B cell (primary cell): ENCODE data around the gene EVL. TPM values are rescaled to one million over a fixed set of nuclear protein-coding genes. Genes with fewer than 3 reads are reported as not detected.
A peak's percentile ranks its signal among the peaks of the same experiment; 100 is the strongest.

Experiments
- ATAC-seq: fragments of 200-7000 bp; cut with Tn5 transposase; one replicate; pipeline ENCODE4 v1.10.0; 2021; ENCODE audit warnings: low read depth, mild to moderate bottlenecking, moderate number of reproducible peaks, moderate library complexity
- CTCF ChIA-PET: fragments of 350-600 bp; sonication (Branson Sonifier 250); formaldehyde crosslinking; loops from one replicate; lab custom pipeline; 2021; ENCODE audit warnings: antibody characterized with exemption, inconsistent platforms; lab: Charles Lee
- POLR2A ChIA-PET: fragments of 350-600 bp; sonication (Branson Sonifier 250); formaldehyde crosslinking; loops from one replicate; lab custom pipeline; 2021; ENCODE audit warnings: antibody characterized with exemption; lab: Charles Lee
- DNase-seq: peaks from one replicate; pipeline ENCODE4 v3.0.0; 2013
- H2AFZ ChIP-seq: 2 replicates; pipeline ENCODE4 v1.6.1; 2012; ENCODE audit warnings: mild to moderate bottlenecking, low read depth, low read length; ENCODE audit not compliant: insufficient read depth, poor library complexity, severe bottlenecking
- H3K27ac ChIP-seq, 2 donors: 1 replicate in 1 of 2; 2 replicates in 1 of 2; pipeline ENCODE4 v1.5.1; 2012 to 2013; ENCODE audit warnings: low read length in 2 of 2, mild to moderate bottlenecking in 2 of 2, moderate library complexity in 1 of 2
- H3K27me3 ChIP-seq, 4 experiments: fragments of 200-600 bp in 1 of 4; sonication (generic) in 1 of 4; replicated peaks in 1 of 4; 1 replicate in 2 of 4; 2 replicates in 2 of 4; pipeline versions ENCODE4 v1.6.1 to v1.7.0; 2013 to 2016; ENCODE audit warnings: low read length in 3 of 4, mild to moderate bottlenecking in 2 of 4, mixed read lengths in 1 of 4, moderate library complexity in 1 of 4; ENCODE audit not compliant: insufficient read depth in 4 of 4, control insufficient read depth in 3 of 4; ENCODE audit errors: control extremely low read depth in 1 of 4
- H3K36me3 ChIP-seq, 2 experiments: replicated peaks in 1 of 2; 1 replicate in 1 of 2; 2 replicates in 1 of 2; pipeline versions ENCODE4 v1.6.1 to v1.7.1; 2013; ENCODE audit warnings: low read length in 1 of 2; ENCODE audit not compliant: insufficient read depth in 2 of 2, control insufficient read depth in 1 of 2; ENCODE audit errors: control extremely low read depth in 1 of 2, extremely low read depth in 1 of 2
- H3K4me1 ChIP-seq, 2 donors: fragments of 200-600 bp in 1 of 2; sonication (generic) in 1 of 2; 1 replicate in 1 of 2; 2 replicates in 1 of 2; pipeline versions ENCODE4 v1.5.1 to v1.6.1; 2013 to 2017; ENCODE audit warnings: low read length in 2 of 2; ENCODE audit not compliant: control insufficient read depth in 2 of 2, insufficient read depth in 2 of 2
- H3K4me2 ChIP-seq: replicated peaks from 2 replicates; pipeline ENCODE3; 2012; ENCODE audit warnings: mild to moderate bottlenecking, low read depth, low read length; ENCODE audit not compliant: poor library complexity, severe bottlenecking
- H3K4me3 ChIP-seq, 5 experiments: fragments of 200-600 bp in 1 of 5; sonication (generic) in 1 of 5; 1 replicate in 3 of 5; 2 replicates in 2 of 5; pipeline versions ENCODE4 v1.5.1 to v1.7.0; 2011 to 2016; ENCODE audit warnings: low read length in 4 of 5, mild to moderate bottlenecking in 4 of 5, low read depth in 2 of 5, control low read depth in 1 of 5, moderate library complexity in 1 of 5; ENCODE audit not compliant: insufficient read depth in 1 of 5; ENCODE audit errors: control extremely low read depth in 1 of 5, extremely low read depth in 1 of 5
- H3K79me2 ChIP-seq: fragments of 200-600 bp; sonication (generic); one replicate; pipeline ENCODE4 v1.6.0; 2016; ENCODE audit warnings: low read length; ENCODE audit not compliant: control insufficient read depth, insufficient read depth
- H3K9ac ChIP-seq: fragments of 200-600 bp; sonication (generic); 2 replicates; pipeline ENCODE4 v1.6.1; 2017; ENCODE audit warnings: mild to moderate bottlenecking, low read length, moderate library complexity
- H3K9me3 ChIP-seq, 3 donors: one replicate each; pipeline versions ENCODE4 v1.6.1 to v1.7.1; 2013; ENCODE audit warnings: low read length in 2 of 3; ENCODE audit not compliant: control insufficient read depth in 2 of 3, insufficient read depth in 1 of 3; ENCODE audit errors: control extremely low read depth in 1 of 3
- H4K20me1 ChIP-seq: 2 replicates; pipeline ENCODE4 v1.6.0; 2012; ENCODE audit warnings: mild to moderate bottlenecking, low read length; ENCODE audit not compliant: insufficient read depth, control insufficient read depth, poor library complexity, severe bottlenecking
- H3K27ac Mint-ChIP-seq: one replicate; pipeline ENCODE4 v1.8.0; 2021; ENCODE audit warnings: mixed read lengths
- H3K27me3 Mint-ChIP-seq: one replicate; pipeline ENCODE4 v1.8.0; 2021; ENCODE audit warnings: mixed read lengths
- H3K4me1 Mint-ChIP-seq: one replicate; pipeline ENCODE4 v1.8.0; 2021; ENCODE audit warnings: mixed read lengths
- H3K4me3 Mint-ChIP-seq: one replicate; pipeline ENCODE4 v1.8.0; 2021; ENCODE audit warnings: mixed read lengths
- H3K9me3 Mint-ChIP-seq: one replicate; pipeline ENCODE4 v1.8.0; 2022; ENCODE audit warnings: mixed read lengths; ENCODE audit not compliant: insufficient read depth
- CTCF ChIP-seq: fragments of 200-600 bp; IDR thresholded peaks from one replicate; pipeline ENCODE4 v1.8.0; 2022; ENCODE audit warnings: antibody characterized with exemption, mild to moderate bottlenecking
- EZH2 ChIP-seq: IDR thresholded peaks from 2 replicates; pipeline ENCODE4 v1.6.1; 2012; ENCODE audit warnings: borderline replicate concordance, low read depth, mild to moderate bottlenecking, moderate library complexity, low read length; ENCODE audit not compliant: insufficient read depth, poor library complexity, severe bottlenecking
- WGBS: methylation state at CpG from one replicate; pipeline ENCODE4 v1.1.5; 2013; ENCODE audit warnings: missing lambda C conversion rate; ENCODE audit not compliant: insufficient coverage; 5-methylcytosine and 5-hydroxymethylcytosine counted together
- intact Hi-C: fragments of 100-400 bp; cut with micrococcal nuclease; formaldehyde crosslinking; loops from one replicate; pipeline ENCODE4 v1.10.0; 2022
- polyA plus RNA-seq: library from polyadenylated mRNA; depleted of rRNA; stranded (reverse); fragments of >200 nt; gene quantifications from 2 replicates; pipeline ENCODE4 v1.2.3, GENCODE V29; 2012
- total RNA-seq, 2 donors: library from RNA; stranded (reverse); fragments of 120-200 nt in 1 of 2; gene quantifications; 1 replicate in 1 of 2; 2 replicates in 1 of 2; pipeline versions ENCODE4 v1.2.3 to v1.2.4, GENCODE V29; 2013 to 2022

EVL gene
- total and polyA plus RNA-seq, 2 donors (not counting 1 experiment from before 2014, with no cell fraction given) = 486 to 892 TPM

GRCh38 chr14:100115726-100116125 lies 50.5 kb downstream of the EVL start:
- Histone ChIP-seq H3K27me3 (no peaks in the 10 kb centered on the region), H3K27ac (no peak overlapping the region), H3K9ac (no peak overlapping the region), H3K36me3 (peaks cover 0 to 86% of the 10 kb centered on the region in 2 experiments), H3K4me3 (no peak overlapping the region), H3K9me3 (no peaks in the 10 kb centered on the region), H2AFZ (no peak overlapping the region), H3K4me2 (no peak overlapping the region), H3K79me2 (peaks cover 61% of the 10 kb centered on the region), H4K20me1 (peaks cover 96% of the 10 kb centered on the region), H3K4me1 (peaks cover 11 to 14% of the 10 kb centered on the region in 2 donors)
- no peak for ATAC-seq
- no peak for DNase-seq
- intact Hi-C loops = no loop called here
- 97% methylated on average over 8 of the region's 8 CpGs for WGBS
- Mint-ChIP-seq H3K4me3 (no peak overlapping the region), H3K27me3 (no peaks in the 10 kb centered on the region), H3K27ac (peak overlapping the region; percentile 37), H3K4me1 (peaks cover 28% of the 10 kb centered on the region), H3K9me3 (no peaks in the 10 kb centered on the region)
- ChIA-PET POLR2A (no interaction called here), CTCF (interaction anchor here (0.6 to 24.4 kb wide), 3 partner anchors 8 to 50 kb away, joined by 3 to 495 read pairs (median 24); partner anchors contain the start of gene EVL)
- no peak for TF ChIP-seq CTCF
- TF ChIP-seq EZH2 = no peak

- Histone ChIP-seq H4K20me1 (peaks cover 98% of the 10 kb centered on the region), H3K27ac (no peak overlapping the region), H3K4me3 (no peak overlapping the region), H3K9me3 (no peaks in the 10 kb centered on the region), H3K4me2 (no peak overlapping the region), H2AFZ (no peak overlapping the region), H3K36me3 (peaks cover 0 to 88% of the 10 kb centered on the region in 2 experiments), H3K4me1 (peaks cover 11 to 14% of the 10 kb centered on the region in 2 donors), H3K79me2 (peaks cover 59% of the 10 kb centered on the region), H3K9ac (no peak overlapping the region), H3K27me3 (no peaks in the 10 kb centered on the region)
- H3K9me3 Mint-ChIP-seq = no peaks in the 10 kb centered on the region
- ChIA-PET POLR2A (no interaction called here), CTCF (interaction anchor here (0.6 to 24.4 kb wide), 3 partner anchors 8 to 50 kb away, joined by 3 to 495 read pairs (median 24); partner anchors contain the start of gene EVL)
- peak overlapping the region; percentile 37 for H3K27ac Mint-ChIP-seq
- DNase-seq (no peak), ATAC-seq (no peak)
- intact Hi-C loops = no loop called here
- H3K4me3 Mint-ChIP-seq = no peak overlapping the region
- no peaks in the 10 kb centered on the region for H3K27me3 Mint-ChIP-seq
- 92% methylated on average over 2 of the region's 3 CpGs for WGBS
- no peak for TF ChIP-seq EZH2
- TF ChIP-seq CTCF = no peak
- peaks cover 28% of the 10 kb centered on the region for H3K4me1 Mint-ChIP-seq
Observed at GRCh38 chr14:100116134-100116533, 50.9 kb downstream of the EVL start.
